ENCODE data around the gene CHRNB1. TPM values are rescaled to one million over a fixed set of nuclear protein-coding genes. Genes with fewer than 3 reads are reported as not detected.
A peak's percentile ranks its signal among the peaks of the same experiment; 100 is the strongest.

Gene CHRNB1, protein sequence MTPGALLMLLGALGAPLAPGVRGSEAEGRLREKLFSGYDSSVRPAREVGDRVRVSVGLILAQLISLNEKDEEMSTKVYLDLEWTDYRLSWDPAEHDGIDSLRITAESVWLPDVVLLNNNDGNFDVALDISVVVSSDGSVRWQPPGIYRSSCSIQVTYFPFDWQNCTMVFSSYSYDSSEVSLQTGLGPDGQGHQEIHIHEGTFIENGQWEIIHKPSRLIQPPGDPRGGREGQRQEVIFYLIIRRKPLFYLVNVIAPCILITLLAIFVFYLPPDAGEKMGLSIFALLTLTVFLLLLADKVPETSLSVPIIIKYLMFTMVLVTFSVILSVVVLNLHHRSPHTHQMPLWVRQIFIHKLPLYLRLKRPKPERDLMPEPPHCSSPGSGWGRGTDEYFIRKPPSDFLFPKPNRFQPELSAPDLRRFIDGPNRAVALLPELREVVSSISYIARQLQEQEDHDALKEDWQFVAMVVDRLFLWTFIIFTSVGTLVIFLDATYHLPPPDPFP
- 10 to 100 TPM; 25.5 to 26.8 TPM for total RNA-seq

- Mint-ChIP-seq H3K4me1 (ENCODE audit: low read depth) (peaks cover 33% of the 10 kb centered on the region), H3K36me3 (ENCODE audit: insufficient read depth in 2 of 2) (peaks cover 2 to 5% of the 10 kb centered on the region in 2 donors), H3K27ac (no peak within 1 kb of the TSS), H3K9me3 (peaks cover 0 to 1% of the 10 kb centered on the region in 2 donors), H3K4me3 (peak within 1 kb of the TSS; percentile 82 to 83), H3K27me3 (ENCODE audit: low read depth) (peaks cover 70% of the 10 kb centered on the region)
- ATAC-seq (replicated peaks in 1 of 2) (peak; percentile 35 to 68), DNase-seq (peak; percentile 36 to 43)
Measured at GRCh38 chr17:7444682-7445618, at the start of gene CHRNB1. TSS of gene CHRNB1 (plus strand) at chr17:7445061. CDS start at chr17:7445128, 67 bp downstream.

DNA sequence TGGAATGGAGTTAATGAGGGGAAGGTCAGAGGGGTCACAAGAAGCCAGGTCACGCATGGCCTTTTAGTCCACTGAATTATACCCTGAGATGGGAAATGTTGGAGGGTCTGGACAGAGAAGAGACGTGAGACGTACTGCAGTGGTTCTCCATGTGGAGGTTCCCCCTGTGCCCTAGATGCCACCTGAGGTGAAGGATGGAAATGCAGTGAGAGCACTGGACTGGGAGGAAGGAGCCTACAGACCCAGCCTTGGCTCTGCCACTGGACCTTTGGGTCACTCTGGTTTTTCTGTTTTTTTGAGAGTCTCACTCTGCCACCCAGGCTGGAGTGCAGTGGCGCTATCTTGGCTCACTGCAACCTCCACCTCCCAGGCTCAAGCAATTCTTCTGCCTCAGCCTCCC, 48.7 kb upstream of the CHRNB1 start:
- Mint-ChIP-seq H3K4me1 (ENCODE audit: low read depth) (peaks cover 21% of the 10 kb centered on the region), H3K4me3 (peak overlapping the region in 1 of 2 donors; percentile 22), H3K36me3 (ENCODE audit: insufficient read depth in 2 of 2) (peaks cover 3 to 7% of the 10 kb centered on the region in 2 donors), H3K27ac (no peak overlapping the region), H3K27me3 (ENCODE audit: low read depth) (no peaks in the 10 kb centered on the region), H3K9me3 (no peaks in the 10 kb centered on the region)
- no peak for ATAC-seq (replicated peaks in 1 of 2)
- no peak for DNase-seq

GRCh38 chr17:7398612-7399011, 46.2 kb upstream of the CHRNB1 start:
- Mint-ChIP-seq H3K36me3 (ENCODE audit: insufficient read depth in 2 of 2) (peaks cover 0 to 1% of the 10 kb centered on the region in 2 donors), H3K9me3 (no peaks in the 10 kb centered on the region), H3K4me1 (ENCODE audit: low read depth) (peaks cover 14% of the 10 kb centered on the region), H3K27me3 (ENCODE audit: low read depth) (no peaks in the 10 kb centered on the region), H3K4me3 (no peak overlapping the region), H3K27ac (no peak overlapping the region)
- ATAC-seq (replicated peaks in 1 of 2): no peak
- DNase-seq: no peak

- H3K4me3 Mint-ChIP-seq: peak overlapping the region; percentile 94 to 95
- no peaks in the 10 kb centered on the region for H3K9me3 Mint-ChIP-seq
- peaks cover 17% of the 10 kb centered on the region for H3K4me1 Mint-ChIP-seq (ENCODE audit: low read depth)
- H3K27ac Mint-ChIP-seq: peak overlapping the region; percentile 7
- ATAC-seq (replicated peaks in 1 of 2) (no peak), DNase-seq (no peak)
- peaks cover 6% of the 10 kb centered on the region for H3K27me3 Mint-ChIP-seq (ENCODE audit: low read depth)
- H3K36me3 Mint-ChIP-seq (ENCODE audit: insufficient read depth in 2 of 2): peaks cover 0 to 1% of the 10 kb centered on the region in 2 donors
Measured at GRCh38 chr17:7403043-7403726, 41.7 kb upstream of the CHRNB1 start.

- peaks cover 0 to 1% of the 10 kb centered on the region in 2 donors for H3K36me3 Mint-ChIP-seq (ENCODE audit: insufficient read depth in 2 of 2)
- peak overlapping the region; percentile 94 to 95 for H3K4me3 Mint-ChIP-seq
- H3K9me3 Mint-ChIP-seq: no peaks in the 10 kb centered on the region
- H3K27ac Mint-ChIP-seq: no peak overlapping the region
- DNase-seq (no peak), ATAC-seq (replicated peaks in 1 of 2) (no peak)
- H3K27me3 Mint-ChIP-seq (ENCODE audit: low read depth): peaks cover 6% of the 10 kb centered on the region
- peaks cover 17% of the 10 kb centered on the region for H3K4me1 Mint-ChIP-seq (ENCODE audit: low read depth)
Measured at GRCh38 chr17:7403727-7403976, 41.2 kb upstream of the CHRNB1 start.

DNA sequence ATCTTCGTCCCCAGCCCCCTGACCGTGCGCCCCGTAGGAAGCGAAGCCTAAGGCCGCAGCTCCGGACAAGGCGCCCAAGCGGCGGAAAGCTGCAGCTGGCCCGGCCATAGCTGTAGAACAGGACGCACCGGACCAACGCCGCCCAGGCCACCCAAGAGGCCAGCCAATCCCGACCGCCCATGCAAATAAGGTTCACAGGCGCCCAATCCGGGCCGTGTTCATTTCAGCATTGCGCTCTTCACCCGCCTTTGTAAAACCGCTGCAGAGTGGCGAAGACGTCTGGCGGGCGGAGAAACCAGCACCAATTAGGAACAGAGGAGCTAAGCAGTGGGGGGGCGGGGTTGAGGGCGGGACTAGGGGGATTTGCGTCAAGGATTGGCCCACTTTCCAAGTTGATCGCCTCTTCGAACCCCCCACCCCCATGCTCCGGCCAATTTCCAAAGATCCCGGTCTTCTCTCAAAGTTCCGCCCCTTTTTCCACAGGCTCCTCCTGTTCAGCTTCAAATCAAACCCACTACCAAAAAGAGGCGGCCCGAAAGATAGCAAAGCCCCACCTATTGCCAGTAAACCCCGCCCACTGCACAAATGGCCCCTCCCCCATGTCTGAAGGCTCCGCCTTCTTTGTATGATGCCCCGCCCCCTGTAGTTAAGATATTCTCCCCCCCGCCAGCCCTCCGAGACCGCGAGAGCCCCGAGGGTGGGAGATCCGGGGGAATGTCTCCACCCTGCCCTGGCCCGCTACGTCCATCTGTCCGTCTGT, 40.7 kb upstream of the CHRNB1 start, which contains the start of gene TMEM256:
TMEM256 (minus strand) TSS at position 121 of the 760 bp plus-strand sequence; CDS start at position 108, 13 bp downstream.
- Mint-ChIP-seq H3K4me3 (peak within 1 kb of the TSS; percentile 94 to 95), H3K4me1 (ENCODE audit: low read depth) (peaks cover 17% of the 10 kb centered on the region), H3K36me3 (ENCODE audit: insufficient read depth in 2 of 2) (peaks cover 0 to 1% of the 10 kb centered on the region in 2 donors), H3K27ac (peak within 1 kb of the TSS; percentile 96), H3K27me3 (ENCODE audit: low read depth) (peaks cover 6% of the 10 kb centered on the region), H3K9me3 (no peaks in the 10 kb centered on the region)
- DNase-seq (peak; percentile 96), ATAC-seq (replicated peaks in 1 of 2) (peak; percentile 92)

DNA sequence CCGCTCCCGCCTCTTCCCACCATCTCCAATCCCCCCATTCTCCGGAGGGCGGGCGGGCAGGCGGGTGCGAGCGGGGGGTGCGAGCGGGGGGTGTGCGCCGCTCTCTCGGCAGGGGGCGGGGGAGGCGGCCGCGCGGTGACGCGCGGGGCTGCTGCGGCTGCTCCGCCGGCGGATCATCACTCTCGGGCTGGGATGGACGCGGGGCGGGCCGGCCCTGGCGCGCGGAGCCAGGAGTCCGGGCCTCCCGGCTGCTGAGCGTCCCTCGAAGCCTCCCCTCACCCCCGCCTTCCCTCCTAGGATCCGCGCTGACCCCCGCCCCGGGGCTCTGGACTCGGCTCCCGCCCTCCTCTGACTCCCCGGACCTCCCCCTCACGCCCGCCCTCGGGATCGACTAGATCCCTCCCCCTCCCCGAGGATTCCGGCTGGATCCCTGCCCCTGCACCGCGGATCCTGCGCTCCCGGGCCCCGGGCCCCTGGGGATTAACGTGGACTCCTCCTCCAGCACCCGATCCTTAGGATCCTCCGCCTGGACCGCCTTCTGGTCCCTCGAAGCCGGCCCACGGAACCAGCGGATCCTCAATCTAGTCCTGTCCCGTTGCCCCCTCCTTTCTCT, 40.0 kb upstream of the CHRNB1 start:
- Mint-ChIP-seq H3K27me3 (ENCODE audit: low read depth) (peaks cover 6% of the 10 kb centered on the region), H3K4me1 (ENCODE audit: low read depth) (peaks cover 17% of the 10 kb centered on the region), H3K27ac (peak overlapping the region; percentile 96), H3K36me3 (ENCODE audit: insufficient read depth in 2 of 2) (peaks cover 0 to 1% of the 10 kb centered on the region in 2 donors), H3K4me3 (peak overlapping the region; percentile 94 to 95), H3K9me3 (no peaks in the 10 kb centered on the region)
- DNase-seq (peak; percentile 71 to 72), ATAC-seq (replicated peaks in 1 of 2) (peak; percentile 58 to 59)

- Mint-ChIP-seq H3K4me1 (ENCODE audit: low read depth) (peaks cover 17% of the 10 kb centered on the region), H3K4me3 (peak overlapping the region; percentile 94 to 95), H3K27ac (peak overlapping the region; percentile 24), H3K9me3 (no peaks in the 10 kb centered on the region), H3K36me3 (ENCODE audit: insufficient read depth in 2 of 2) (peaks cover 0 to 1% of the 10 kb centered on the region in 2 donors), H3K27me3 (ENCODE audit: low read depth) (peaks cover 6% of the 10 kb centered on the region)
- ATAC-seq (replicated peaks in 1 of 2): no peak
- no peak for DNase-seq
Measured at GRCh38 chr17:7405350-7406234, 39.3 kb upstream of the CHRNB1 start.

DNA sequence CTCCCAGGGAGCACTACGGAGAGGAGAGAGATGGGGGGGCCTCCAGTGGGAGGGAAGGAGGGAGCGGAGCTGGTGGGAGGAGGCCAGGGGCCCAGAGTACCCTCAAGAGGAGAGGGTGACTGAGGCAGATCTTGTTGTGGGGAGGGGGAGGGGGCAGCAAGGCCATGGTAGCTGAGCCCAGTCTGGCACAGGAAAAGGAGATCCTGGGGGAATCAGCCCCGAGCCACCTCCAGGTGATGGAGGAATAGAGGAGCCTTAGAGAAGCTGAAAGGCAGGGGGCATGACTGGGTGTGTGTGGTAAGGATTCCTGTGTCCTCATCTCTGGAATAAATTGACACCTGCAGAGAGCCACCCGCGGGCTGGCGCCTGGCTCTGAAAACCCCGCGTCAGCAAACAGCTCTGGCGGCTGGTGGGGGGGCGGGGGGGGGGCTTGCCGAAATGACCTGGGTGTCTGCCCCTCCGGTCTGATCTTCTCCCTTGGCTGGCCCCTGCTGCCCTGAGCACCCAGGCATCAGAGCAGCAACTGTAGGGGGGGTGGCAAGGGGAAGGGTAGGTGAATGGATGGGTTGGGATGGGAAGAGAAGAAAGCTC, 38.5 kb upstream of the CHRNB1 start:
- DNase-seq: no peak
- no peaks in the 10 kb centered on the region for H3K9me3 Mint-ChIP-seq
- H3K4me1 Mint-ChIP-seq (ENCODE audit: low read depth): peaks cover 17% of the 10 kb centered on the region
- peaks cover 0 to 1% of the 10 kb centered on the region in 2 donors for H3K36me3 Mint-ChIP-seq (ENCODE audit: insufficient read depth in 2 of 2)
- no peak for ATAC-seq (replicated peaks in 1 of 2)
- H3K4me3 Mint-ChIP-seq: peak overlapping the region; percentile 65 to 73
- H3K27me3 Mint-ChIP-seq (ENCODE audit: low read depth): peaks cover 6% of the 10 kb centered on the region
- no peak overlapping the region for H3K27ac Mint-ChIP-seq

DNA sequence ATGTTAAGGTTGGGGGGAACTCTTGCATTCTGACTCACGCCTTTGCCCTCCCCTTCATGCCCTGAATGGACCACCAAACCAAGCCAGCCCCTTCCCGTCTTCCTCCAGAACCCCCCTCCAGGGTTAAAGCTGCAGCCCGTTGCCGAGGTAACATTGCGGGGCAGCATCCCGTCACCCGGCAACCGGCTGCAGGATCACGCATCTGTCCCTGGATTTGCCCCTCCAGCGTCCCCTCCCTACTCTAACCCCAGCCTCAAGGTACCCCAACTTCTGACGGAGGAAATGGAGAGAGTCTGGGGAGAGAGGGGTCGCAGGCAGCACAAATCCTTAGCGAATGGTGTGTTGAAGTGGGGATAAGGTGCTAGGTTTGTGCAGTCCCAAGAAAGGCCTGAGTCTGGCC, 37.8 kb upstream of the CHRNB1 start:
- Mint-ChIP-seq H3K4me1 (ENCODE audit: low read depth) (peaks cover 17% of the 10 kb centered on the region), H3K27me3 (ENCODE audit: low read depth) (peaks cover 6% of the 10 kb centered on the region), H3K4me3 (no peak overlapping the region), H3K9me3 (no peaks in the 10 kb centered on the region), H3K27ac (no peak overlapping the region), H3K36me3 (ENCODE audit: insufficient read depth in 2 of 2) (peaks cover 0 to 1% of the 10 kb centered on the region in 2 donors)
- no peak for DNase-seq
- no peak for ATAC-seq (replicated peaks in 1 of 2)
